HAP-1 (cell line): ENCODE results near the gene ENTPD8.

Source experiments
- DNase-seq, 2 experiments: peaks; one replicate each; pipeline ENCODE4 v3.0.0-alpha.2; 2016 to 2020; ENCODE audit warnings: low spot score in 2 of 2
- H3K27me3 ChIP-seq: fragments of 250-450 bp; sonication (Bioruptor Pico); 2 replicates; pipeline ENCODE4 v1.5.1; 2020; ENCODE audit warnings: low read depth, mild to moderate bottlenecking, moderate library complexity
- H3K36me3 ChIP-seq: fragments of 250-450 bp; sonication (Bioruptor Pico); replicated peaks from 2 replicates; pipeline ENCODE4 v1.5.1; 2020; ENCODE audit warnings: mild to moderate bottlenecking
- H3K4me1 ChIP-seq: fragments of 250-450 bp; sonication (Bioruptor Pico); 2 replicates; pipeline ENCODE4 v1.5.1; 2020; ENCODE audit warnings: mild to moderate bottlenecking
- H3K4me3 ChIP-seq: fragments of 250-450 bp; sonication (Bioruptor Pico); 2 replicates; pipeline ENCODE4 v1.5.1; 2020; ENCODE audit warnings: mild to moderate bottlenecking, moderate library complexity
- H3K9me3 ChIP-seq: fragments of 250-450 bp; sonication (Bioruptor Pico); 2 replicates; pipeline ENCODE4 v1.5.1; 2020; ENCODE audit warnings: mild to moderate bottlenecking, moderate library complexity
- in situ Hi-C: fragments of 300-500 bp; cut with MboI; formaldehyde crosslinking; loops from 3 replicates; pipeline ENCODE4 v1.14.3; 2020; ENCODE audit warnings: low sequenced_read_pairs, inconsistent platforms, mixed read lengths

Gene ENTPD8

GRCh38 chr9:137430723-137431415 lies 10.3 kb downstream of the ENTPD8 start:
- Histone ChIP-seq H3K9me3 (no peaks in the 10 kb centered on the region), H3K27me3 (no peaks in the 10 kb centered on the region), H3K36me3 (no peaks in the 10 kb centered on the region), H3K4me1 (peaks cover 2% of the 10 kb centered on the region; the same call in 1 of the 2 replicates), H3K4me3 (no peak overlapping the region)
- in situ Hi-C loops: no loop called here
- DNase-seq: no peak

GRCh38 chr9:137429974-137430722 lies 11.0 kb downstream of the ENTPD8 start:
- Histone ChIP-seq H3K9me3 (no peaks in the 10 kb centered on the region), H3K36me3 (no peaks in the 10 kb centered on the region), H3K27me3 (no peaks in the 10 kb centered on the region), H3K4me1 (peaks cover 2% of the 10 kb centered on the region; the same call in 1 of the 2 replicates), H3K4me3 (no peak overlapping the region)
- peak in 1 of 2 experiments; percentile 79 for DNase-seq
- in situ Hi-C loops: no loop called here

- no peaks in the 10 kb centered on the region for H3K9me3 ChIP-seq
- in situ Hi-C loops: no loop called here
- no peak for DNase-seq
- H3K36me3 ChIP-seq: no peaks in the 10 kb centered on the region
- no peaks in the 10 kb centered on the region for H3K27me3 ChIP-seq
- H3K4me1 ChIP-seq: peaks cover 2% of the 10 kb centered on the region; the same call in 1 of the 2 replicates
- H3K4me3 ChIP-seq: no peak overlapping the region
These were observed 11.6 kb downstream of the ENTPD8 start for GRCh38 chr9:137429546-137429890.

GRCh38 chr9:137428841-137429545 lies 12.2 kb downstream of the ENTPD8 start:
- in situ Hi-C loops: no loop called here
- peaks cover 2% of the 10 kb centered on the region; the same call in 1 of the 2 replicates for H3K4me1 ChIP-seq
- H3K36me3 ChIP-seq: no peaks in the 10 kb centered on the region
- no peak overlapping the region for H3K4me3 ChIP-seq
- H3K27me3 ChIP-seq: no peaks in the 10 kb centered on the region
- no peak for DNase-seq
- H3K9me3 ChIP-seq: no peaks in the 10 kb centered on the region

- no peak overlapping the region for H3K4me3 ChIP-seq
- no peaks in the 10 kb centered on the region for H3K9me3 ChIP-seq
- peaks cover 2% of the 10 kb centered on the region; the same call in 1 of the 2 replicates for H3K4me1 ChIP-seq
- H3K36me3 ChIP-seq: no peaks in the 10 kb centered on the region
- DNase-seq: no peak
- in situ Hi-C loops: no loop called here
- no peaks in the 10 kb centered on the region for H3K27me3 ChIP-seq
These were observed 12.9 kb downstream of the ENTPD8 start for GRCh38 chr9:137428311-137428630.

- in situ Hi-C loops: no loop called here
- Histone ChIP-seq H3K36me3 (no peaks in the 10 kb centered on the region), H3K4me1 (peaks cover 2% of the 10 kb centered on the region; the same call in 1 of the 2 replicates), H3K4me3 (no peak overlapping the region), H3K27me3 (no peaks in the 10 kb centered on the region), H3K9me3 (no peaks in the 10 kb centered on the region)
- DNase-seq: no peak
These were observed 13.5 kb downstream of the ENTPD8 start for GRCh38 chr9:137427454-137428310.

GRCh38 chr9:137426018-137426681 lies 15.0 kb downstream of the ENTPD8 start:
- Histone ChIP-seq H3K36me3 (no peaks in the 10 kb centered on the region), H3K27me3 (no peaks in the 10 kb centered on the region), H3K4me3 (no peak overlapping the region), H3K9me3 (no peaks in the 10 kb centered on the region), H3K4me1 (peaks cover 2% of the 10 kb centered on the region; the same call in 1 of the 2 replicates)
- in situ Hi-C loops: no loop called here
- no peak for DNase-seq

- peak overlapping the region; percentile 67 for H3K4me3 ChIP-seq
- H3K27me3 ChIP-seq: no peaks in the 10 kb centered on the region
- DNase-seq: peak in 1 of 2 experiments; percentile 40
- in situ Hi-C loops: no loop called here
- no peaks in the 10 kb centered on the region for H3K9me3 ChIP-seq
- 0 out of 2 replicates have a peak, but pooled peaks cover 3% of the 10 kb centered on the region for H3K36me3 ChIP-seq
- H3K4me1 ChIP-seq: peaks cover 2% of the 10 kb centered on the region; the same call in 1 of the 2 replicates
These were observed 17.5 kb downstream of the ENTPD8 start for GRCh38 chr9:137423514-137424291.

- in situ Hi-C loops: no loop called here
- DNase-seq: peak; percentile 84 to 96
- Histone ChIP-seq H3K36me3 (0 out of 2 replicates have a peak, but pooled peaks cover 3% of the 10 kb centered on the region), H3K4me3 (peak within 1 kb of the TSS; percentile 67), H3K27me3 (no peaks in the 10 kb centered on the region), H3K4me1 (peaks cover 10% of the 10 kb centered on the region), H3K9me3 (no peaks in the 10 kb centered on the region)
These were observed 18.3 kb downstream of the ENTPD8 start, which contains the start of the genes EXD3 and NOXA1 for GRCh38 chr9:137422604-137423513. EXD3 (minus strand) TSS chr9:137423162; CDS start chr9:137395357, 27,805 bp downstream. NOXA1 (plus strand) TSS chr9:137423393; CDS start chr9:137423530, 137 bp downstream.

- peak in 1 of 2 experiments; percentile 9 for DNase-seq
- H3K4me1 ChIP-seq: peaks cover 18% of the 10 kb centered on the region
- in situ Hi-C loops: no loop called here
- no peaks in the 10 kb centered on the region for H3K27me3 ChIP-seq
- 0 out of 2 replicates have a peak, but pooled peaks cover 3% of the 10 kb centered on the region for H3K36me3 ChIP-seq
- H3K9me3 ChIP-seq: no peaks in the 10 kb centered on the region
- H3K4me3 ChIP-seq: peak overlapping the region; percentile 67
These were observed 19.1 kb downstream of the ENTPD8 start for GRCh38 chr9:137421838-137422603.
